Activated CD8-positive, alpha-beta memory T cell treated with anti-CD3 and anti-CD28 coated beads for 1 hour (primary cell): Measurements from ENCODE around the gene MICA.
"Not testable (repeated sequence)": the region's sequence is repeated elsewhere in the genome, so short reads cannot be mapped to it uniquely, and the experiment has no call there.

Experiments
- DNase-seq, 2 donors: peaks; one replicate each; pipeline ENCODE4 v3.0.0-alpha.2; 2020; ENCODE audit warnings: low read depth in 1 of 2; ENCODE audit errors: extremely low read depth in 1 of 2

Gene MICA

DNA sequence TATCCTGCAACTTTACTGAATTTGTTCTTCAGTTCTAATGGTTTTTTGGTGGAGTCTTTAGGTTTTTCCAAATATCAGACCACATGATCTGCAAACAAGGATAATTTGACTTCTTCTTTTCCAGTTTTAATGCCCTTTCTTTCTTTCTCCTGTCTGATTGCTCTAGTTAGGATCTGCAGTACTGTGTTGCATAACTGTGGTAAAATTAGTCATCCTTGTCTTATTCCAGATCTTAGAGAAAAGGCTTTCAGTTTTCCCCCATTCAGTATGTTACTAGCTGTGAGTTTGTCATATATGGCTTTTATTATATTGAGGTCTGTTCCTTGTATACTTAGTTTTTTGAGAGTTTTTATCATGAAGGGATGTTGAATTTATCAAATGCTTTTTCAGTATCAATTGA, 4.3 kb downstream of the MICA start:
- no peak for DNase-seq

DNA sequence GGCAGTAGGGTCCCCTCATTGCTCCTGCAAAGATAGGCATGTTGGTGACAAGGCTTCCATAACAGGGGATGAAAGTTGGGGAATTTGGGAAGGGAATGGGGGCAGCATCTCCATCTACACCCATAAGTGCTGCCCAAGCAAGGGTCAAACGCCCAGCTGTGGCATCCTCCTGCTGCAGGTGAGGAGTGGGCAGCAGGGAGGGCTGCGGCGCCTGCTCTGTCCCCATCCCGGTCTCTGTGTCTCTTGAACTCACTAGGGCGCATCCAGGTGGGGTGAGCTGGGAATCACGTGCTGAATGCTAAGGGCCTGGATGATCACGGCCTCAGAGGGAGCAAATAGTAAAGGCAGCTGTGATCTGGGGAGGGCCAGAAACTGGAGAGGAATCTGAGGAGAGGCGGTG, 9.1 kb downstream of the MICA start:
- DNase-seq, result no peak

DNA sequence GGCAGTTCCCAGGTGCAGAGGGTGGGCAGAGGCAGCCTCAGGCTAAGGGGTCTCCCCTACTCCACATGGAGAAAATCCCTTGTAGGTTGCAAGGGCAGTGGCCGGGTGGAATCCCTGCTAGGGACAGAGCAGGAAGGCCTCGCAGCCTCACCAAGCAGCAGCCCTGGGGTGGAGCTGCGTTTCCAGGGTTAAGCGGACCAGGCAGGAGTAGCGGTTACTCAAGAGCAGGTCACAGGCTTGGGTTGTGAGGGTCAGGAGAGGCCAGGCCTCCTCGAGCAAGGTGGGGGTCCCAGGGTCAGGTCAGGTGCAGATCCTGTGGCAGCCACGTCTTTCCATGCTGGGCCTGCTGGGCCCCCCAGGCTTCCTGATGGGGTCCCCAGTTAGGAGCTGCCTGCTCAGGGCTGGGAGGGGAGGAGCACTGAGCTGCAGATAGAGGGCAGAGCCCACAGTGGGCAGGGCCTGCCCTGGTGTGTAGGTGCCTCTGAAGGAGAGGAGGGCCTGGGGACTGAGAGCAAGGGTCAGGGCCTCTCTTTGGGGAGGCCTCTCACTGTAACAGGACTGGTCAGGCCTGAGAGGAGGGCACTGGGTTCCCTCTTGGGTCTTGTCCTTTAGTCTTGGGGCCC, 10.9 kb downstream of the MICA start:
- DNase-seq, result not testable (repeated sequence)

DNA sequence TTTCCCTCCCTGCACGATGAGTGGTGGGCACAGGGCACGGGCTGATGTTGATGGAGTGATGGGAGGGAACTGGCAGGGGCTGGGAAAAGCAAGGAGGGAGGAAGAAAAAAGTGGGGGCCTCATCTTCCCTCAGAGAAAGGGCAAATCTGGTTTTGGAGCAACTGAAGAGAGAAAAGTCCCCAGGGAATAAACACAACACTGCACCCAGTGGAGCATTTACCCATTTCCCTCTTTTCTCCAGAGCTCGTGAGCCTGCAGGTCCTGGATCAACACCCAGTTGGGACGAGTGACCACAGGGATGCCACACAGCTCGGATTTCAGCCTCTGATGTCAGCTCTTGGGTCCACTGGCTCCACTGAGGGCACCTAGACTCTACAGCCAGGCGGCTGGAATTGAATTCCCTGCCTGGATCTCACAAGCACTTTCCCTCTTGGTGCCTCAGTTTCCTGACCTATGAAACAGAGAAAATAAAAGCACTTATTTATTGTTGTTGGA, 11.4 kb downstream of the MICA start:
- no peak for DNase-seq

DNA sequence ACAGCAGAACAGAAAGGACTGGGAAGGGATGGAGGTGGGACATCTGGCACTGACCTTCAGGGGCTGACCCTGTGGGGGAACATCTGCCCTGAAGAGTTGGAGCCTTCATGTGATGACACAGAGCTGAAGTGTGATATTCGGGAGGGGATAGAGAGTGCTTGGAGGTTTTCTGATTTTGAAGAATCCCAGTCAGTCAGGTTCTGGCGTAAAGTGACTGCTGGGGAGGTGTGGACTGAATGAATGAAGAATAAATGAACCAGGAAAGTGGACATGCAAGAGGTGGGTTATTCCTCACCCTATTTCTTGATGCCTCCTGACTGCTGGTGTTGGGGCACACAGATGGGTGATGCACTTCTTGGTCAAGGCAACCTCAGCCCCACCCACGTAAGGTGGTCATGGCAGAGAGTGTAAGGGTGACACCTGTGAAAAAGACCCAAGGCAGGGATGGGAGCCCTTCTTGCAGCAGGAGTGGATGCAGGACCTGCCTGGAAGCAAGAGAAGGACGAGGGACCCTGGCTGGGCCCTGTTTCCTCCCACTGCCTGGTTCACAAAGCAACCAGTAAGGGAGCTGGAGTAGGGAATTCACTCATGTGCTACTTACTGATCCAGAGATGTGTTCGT, 13.1 kb downstream of the MICA start:
- no peak for DNase-seq

DNA sequence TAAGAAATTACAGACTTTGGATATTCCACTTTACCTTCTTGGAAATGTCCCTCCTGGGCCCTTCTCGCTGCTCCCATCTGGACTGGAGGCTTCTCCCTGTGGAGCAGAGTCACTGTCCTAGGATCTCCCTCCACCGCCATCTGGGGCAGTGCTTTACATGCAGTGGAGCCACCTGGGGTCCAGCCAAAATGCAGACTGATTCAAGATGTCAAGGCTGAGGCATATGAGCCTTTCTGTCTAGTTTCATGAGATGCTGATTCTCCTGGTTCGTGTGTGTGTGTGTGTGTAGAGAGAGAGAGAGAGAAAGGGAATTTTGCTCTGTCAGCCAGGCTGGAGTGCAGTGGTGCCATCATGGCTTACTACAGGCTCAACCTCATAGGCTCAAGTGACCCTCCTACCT, 14.9 kb downstream of the MICA start:
- no peak for DNase-seq

DNA sequence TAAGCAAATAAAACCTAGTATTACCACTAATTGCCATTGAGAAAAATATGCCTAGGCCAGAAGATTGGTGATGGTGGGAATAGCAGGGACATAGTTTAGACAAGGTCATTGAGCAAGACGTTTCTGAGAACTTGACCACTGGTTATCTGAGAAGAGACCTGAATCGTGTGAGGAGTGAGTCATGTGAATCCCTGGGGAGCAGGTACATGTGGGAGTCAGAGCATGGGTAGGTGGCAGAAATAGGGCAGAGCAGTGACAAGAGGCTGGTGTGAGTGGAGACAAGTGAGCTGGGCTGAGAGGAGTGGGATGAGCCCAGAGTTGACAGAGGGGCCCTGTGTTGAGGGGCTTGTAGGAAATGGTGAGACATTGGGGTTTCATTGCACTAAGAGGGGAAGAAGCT, 16.4 kb downstream of the MICA start:
- no peak for DNase-seq

DNA sequence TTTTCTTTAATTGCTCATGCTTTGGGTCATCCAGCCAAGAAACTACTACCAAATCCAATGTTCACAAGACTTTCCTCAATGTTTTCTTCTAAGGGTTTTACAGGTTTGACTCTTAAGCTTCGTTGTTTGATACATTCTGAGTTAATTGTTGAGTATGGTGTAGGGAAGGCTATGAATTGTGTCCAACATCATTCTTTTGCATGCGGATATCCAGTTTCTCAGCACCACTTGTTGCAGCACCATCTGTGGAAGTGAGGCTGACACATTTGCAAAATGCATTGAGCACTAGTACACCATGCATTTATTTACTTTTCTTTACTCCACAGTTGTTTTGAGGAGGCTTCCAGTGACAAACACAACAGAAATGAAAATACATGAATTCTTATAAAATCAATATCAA, 17.2 kb downstream of the MICA start:
- no peak for DNase-seq

DNA sequence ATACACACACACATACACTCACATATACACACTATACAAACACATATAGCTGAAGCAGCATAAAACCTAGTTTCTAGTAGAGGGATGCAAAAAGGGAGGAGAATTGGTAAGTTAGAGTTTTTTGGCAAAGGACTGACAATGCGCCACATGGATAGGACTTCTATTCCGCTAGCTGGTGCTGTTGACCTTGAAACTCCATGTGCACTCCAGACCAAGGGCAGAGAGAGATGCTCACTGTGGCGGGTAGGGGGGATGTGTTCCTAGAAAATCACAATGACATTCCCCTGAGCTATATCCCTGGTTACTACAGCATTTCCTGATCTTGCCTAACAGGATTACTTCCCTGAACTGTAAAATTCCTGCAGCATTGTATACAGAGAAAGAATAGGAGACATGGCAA, 19.2 kb downstream of the MICA start:
- no peak for DNase-seq

DNA sequence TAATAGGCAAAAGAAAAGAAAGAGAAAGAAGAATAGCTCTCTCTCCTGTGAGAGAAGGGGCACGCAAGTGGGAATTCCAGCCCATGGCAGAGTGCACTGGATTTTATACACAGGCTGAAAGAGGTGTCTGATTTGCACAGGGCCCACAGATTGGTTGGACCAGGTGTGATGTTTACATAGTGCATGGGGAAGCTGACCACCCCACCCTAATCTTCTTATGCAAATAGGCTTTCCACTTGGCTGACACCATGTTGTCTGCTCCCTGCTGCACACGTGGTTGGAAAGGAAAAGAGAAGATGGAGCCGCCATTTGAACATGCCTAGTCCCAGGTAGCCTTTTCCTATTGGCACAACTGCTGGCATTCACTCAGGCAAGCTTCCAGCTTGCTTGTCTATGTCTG, 20.2 kb downstream of the MICA start:
- DNase-seq, result no peak

DNA sequence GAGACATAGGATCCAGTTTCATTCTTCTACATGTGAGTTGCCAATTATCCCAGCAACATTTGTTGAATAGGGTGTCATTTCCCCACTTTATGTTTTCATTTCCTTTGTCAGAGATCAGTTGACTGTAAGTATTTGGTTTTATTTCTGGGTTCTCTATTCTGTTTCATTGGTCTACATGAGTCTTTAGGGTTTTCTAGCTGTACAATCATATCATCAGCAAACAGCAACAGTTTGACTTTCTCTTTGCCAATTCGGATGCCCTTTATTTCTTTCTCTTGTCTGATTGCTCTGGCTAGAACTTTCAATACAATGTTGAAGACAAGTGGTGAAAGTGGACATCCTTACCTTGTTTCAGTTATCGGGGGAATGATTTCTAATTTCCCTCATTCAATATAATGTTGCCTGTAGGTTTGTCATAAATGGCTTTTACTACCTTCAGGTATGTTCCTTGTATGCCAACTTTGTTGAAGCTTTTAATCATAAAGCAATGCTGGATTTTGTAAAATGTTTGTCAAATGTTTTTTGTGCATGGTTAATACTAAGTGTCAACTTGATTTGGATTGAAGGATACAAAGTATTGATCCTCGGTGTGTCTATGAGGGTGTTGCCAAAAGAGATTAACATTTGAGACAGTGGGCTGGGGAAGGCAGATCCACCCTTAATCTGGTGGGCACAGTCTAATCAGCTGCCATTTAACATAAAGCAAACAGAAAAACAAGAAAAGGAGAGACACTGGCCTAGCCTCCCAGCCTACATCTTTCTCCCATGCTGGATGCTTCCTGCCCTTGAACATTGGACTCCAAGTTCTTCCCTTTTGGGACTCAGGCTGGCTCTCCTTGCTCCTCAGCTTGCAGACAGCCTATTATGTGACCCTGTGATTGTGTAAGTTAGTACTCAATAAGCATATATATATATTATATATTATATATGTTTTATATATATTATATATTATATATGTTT, 23.3 kb downstream of the MICA start:
- DNase-seq, result no peak

DNA sequence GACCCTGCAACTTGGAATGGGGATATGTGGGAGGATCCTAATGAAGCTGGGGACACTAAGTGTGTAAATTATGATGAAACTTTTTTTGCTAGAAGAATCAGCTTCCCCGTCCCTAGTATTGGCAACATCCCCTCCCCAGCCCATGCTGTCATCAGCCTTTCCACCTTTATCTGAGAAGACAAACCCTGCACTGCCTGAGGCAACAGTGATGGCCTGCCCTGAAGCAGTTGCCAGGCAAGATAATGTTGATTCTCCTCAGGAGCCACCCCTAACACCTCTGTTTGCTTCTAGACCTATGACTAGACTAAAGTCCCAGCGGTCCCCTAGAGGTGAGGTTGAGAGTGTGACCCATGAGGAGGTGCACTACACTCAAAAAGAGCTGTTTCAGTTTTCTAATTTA, 27.1 kb downstream of the MICA start:
- DNase-seq, result no peak

DNA sequence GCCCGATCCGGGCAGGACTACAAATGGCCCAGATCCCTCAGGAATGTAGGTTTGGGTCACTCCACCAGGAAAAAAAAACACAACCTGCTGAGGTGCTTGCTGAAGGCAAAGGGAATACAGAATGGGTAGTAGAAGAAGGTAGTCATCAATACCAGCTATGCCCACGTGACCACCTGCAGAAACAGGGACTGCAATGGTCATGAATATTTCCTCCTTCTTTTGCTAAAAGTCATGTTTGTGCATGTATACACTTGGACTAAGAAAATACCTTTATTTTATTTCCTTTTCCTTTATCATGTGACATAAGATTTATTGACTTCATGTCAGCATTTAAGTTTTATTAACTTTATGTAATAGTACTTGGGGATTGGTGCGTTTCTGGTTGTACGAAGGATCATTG, 31.7 kb downstream of the MICA start:
- not testable (repeated sequence) for DNase-seq

DNA sequence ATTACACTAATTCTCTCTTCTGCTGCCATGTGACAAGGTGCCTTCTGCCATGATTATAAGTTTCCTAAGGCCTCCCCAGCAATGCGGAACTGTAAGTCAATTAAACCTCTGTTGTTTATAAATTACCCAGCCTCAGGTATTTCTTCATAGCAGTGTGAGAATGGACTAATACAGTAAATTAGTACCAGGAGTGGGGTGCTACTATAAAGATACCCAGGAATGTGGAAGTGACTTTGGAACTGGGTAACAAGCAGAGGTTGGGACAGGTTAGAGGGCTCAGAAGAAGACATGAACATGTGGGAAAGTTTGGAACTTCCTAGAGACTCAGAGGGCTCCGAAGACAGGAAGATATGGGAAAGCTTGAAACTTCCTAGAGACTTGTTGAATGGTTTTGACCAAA, 34.8 kb downstream of the MICA start:
- no peak for DNase-seq

DNA sequence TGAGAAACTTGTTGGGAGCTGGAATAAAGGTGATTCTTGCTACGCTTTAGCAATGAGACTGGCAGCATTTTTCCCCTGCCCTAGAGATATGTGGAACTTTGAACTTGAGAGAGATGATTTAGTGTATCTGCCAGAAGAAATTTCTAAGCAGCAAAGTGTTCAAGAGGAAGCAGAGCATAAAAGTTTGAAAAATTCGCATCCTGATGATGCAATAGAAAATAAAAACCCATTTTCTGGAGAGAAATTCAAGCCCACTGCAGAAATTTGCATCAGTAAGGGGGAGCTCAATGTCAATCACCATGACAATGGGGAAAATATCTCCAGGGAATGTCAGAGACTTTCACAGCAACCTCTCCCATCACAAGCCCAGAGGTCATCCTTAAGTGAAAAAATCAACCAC, 35.3 kb downstream of the MICA start:
- DNase-seq, result no peak

DNA sequence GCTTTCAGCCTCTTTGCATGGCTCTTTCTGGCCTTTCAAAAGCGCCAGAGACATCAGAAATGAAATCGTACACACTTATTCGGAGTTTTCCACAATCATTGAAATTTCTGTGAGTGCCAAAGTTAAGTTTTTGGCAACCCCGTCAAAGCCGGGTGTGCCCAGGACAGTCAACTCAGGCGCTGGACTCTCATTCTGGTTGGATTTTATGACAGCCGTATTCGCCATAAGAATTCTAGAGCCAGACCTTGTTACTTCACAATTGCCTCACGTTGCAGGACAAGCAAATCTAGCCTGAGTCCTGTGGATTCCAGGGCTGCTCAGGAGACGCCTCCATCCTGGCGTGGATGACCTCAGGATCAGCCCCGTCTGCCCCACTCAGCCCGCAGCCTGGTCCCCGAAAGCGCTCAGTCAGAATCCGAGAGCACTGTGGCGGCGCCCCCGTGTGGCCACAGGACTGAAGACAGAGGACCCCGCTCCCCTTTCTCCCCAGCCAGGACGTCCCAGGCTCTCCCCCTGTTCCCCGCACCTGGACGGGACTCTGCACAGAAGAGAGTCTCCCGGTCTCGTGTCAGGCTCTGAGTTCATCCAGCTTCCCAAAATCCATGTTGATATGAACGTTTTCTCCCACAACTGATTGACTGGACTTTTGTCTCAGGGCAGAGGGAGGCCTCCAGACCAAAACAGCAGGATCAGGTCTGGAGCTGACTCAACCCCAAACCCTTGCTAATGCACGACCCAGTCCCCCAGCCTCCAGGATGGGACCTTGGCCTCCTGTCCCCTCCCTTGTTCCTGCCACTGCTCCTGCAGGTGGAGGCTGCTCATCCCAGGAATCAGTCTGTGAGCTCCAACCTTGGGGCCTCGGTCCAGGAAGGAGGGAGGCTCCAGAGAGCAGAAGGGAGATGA, 38.2 kb downstream of the MICA start:
- DNase-seq, result peak; percentile 69 to 85

DNA sequence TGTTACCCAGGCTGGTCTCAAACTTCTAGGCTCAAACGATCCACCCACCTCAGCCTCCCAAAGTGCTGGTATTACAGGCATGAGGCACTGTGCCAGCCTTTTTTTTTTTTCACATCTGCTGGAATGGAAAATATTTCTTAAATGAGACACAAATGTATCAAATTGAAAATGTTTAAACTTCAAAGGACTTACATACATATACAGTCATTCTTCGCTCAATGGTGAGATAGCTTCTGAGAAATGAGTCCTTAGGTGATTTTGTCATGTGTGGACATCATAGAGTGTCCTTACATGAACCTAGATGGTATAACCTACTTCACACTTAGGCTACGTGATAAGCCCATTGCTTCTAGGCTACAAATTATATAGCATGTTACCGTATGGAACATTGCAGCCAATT, 43.1 kb downstream of the MICA start:
- DNase-seq, result no peak

DNA sequence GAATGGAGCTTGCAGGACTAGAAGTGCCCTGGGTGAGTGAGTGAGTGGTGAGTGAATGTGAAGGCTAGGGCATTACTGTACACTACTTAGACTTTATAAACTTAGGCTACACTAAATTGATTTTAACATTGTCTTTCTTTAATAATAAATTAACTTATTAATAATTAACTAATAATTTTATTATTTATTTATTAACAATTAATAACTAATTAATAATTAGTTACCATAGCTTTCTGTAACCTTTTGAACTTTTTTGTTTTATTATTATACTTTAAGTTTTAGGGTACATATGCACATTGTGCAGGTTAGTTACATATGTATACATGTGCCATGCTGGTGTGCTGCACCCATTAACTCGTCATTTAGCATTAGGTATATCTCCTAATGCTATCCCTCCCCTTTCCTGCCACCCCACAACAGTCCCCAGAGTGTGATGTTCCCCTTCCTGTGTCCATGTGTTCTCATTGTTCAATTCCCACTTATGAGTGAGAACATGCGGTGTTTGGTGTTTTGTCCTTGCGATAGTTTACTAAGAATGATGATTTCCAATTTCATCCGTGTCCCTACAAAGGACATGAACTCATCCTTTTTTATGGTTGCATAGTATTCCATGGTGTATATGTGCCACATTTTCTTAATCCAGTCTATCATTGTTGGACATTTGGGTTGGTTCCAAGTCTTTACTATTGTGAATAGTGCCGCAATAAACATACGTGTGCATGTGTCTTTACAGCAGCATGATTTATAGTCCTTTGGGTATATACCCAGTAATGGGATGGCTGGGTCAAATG, 43.8 kb downstream of the MICA start:
- DNase-seq, result not testable (repeated sequence)

DNA sequence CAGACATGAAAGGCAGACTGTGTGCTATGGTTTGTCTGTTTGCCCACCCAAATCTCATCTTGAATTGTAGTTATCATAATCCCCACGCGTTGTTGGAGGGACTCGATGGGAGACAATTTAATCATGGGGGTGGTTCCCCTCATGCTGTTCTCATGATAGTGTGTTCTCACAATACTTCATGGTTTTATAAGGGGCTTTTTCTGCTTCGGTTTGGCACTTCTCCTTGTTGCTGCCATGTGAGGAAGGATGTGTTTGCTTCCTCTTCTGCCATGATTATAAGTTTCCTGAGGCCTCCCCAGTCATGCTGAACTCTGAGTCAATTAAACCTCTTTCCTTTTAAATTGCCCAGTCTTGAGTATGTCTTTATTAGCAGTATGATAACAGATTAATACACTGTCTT, 47.4 kb downstream of the MICA start:
- DNase-seq, result no peak

DNA sequence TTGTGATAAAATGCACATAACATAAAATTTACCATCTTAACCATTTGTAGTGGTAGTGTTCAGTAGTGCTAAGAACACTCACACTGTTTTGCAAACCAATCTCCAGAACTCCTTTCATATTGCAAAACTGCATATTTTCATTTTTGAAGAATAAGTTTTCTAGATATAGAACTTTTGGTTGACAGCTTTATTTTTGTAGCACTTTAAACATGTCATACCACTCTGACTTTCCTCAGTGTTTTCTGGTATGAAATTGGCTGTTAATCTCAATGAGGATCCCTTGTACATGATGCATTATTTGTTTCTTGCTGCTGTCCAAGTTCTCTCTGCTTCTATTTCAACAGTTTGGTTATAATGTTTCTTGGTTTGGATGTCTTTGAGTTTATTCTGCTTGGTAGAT, 49.5 kb downstream of the MICA start:
- DNase-seq, result no peak
